Lung (tissue), 12 donors: Measurements from ENCODE around the gene XPR1. TPM values are rescaled to one million over a fixed set of nuclear protein-coding genes. Genes with fewer than 3 reads are reported as not detected.

ENCODE experiments used
- ATAC-seq: fragments of 200-7000 bp; cut with Tn5 transposase; one replicate; pipeline ENCODE4 v1.9.1; 2020; ENCODE audit warnings: moderate number of reproducible peaks; ENCODE audit not compliant: insufficient read depth, low FRiP score
- DNase-seq, 3 donors: peaks; one replicate each; pipeline ENCODE4 v3.0.0-alpha.2; 2013 to 2017
- H3K27ac ChIP-seq, 2 donors: one replicate each; pipeline ENCODE4 v1.5.1; 2013; ENCODE audit warnings: mild to moderate bottlenecking in 2 of 2, moderate library complexity in 2 of 2, control low read depth in 1 of 2, inconsistent platforms in 1 of 2, low read depth in 1 of 2, low read length in 1 of 2
- H3K27me3 ChIP-seq, 3 donors: one replicate each; pipeline ENCODE4 v1.5.1; 2013; ENCODE audit warnings: low read length in 2 of 3; ENCODE audit not compliant: control insufficient read depth in 3 of 3, insufficient read depth in 3 of 3
- H3K36me3 ChIP-seq, 4 donors: one replicate each; pipeline ENCODE4 v1.5.1; 2013; ENCODE audit warnings: low read length in 4 of 4, mild to moderate bottlenecking in 1 of 4, moderate library complexity in 1 of 4; ENCODE audit not compliant: control insufficient read depth in 4 of 4, insufficient read depth in 4 of 4
- H3K4me1 ChIP-seq, 5 donors: one replicate each; pipeline ENCODE4 v1.5.1; 2013; ENCODE audit warnings: low read length in 5 of 5, mild to moderate bottlenecking in 2 of 5, moderate library complexity in 1 of 5; ENCODE audit not compliant: control insufficient read depth in 5 of 5, insufficient read depth in 5 of 5
- H3K4me3 ChIP-seq: one replicate; pipeline ENCODE4 v1.5.1; 2013; ENCODE audit warnings: mild to moderate bottlenecking, control low read depth, moderate library complexity
- H3K9ac ChIP-seq, 2 donors: one replicate each; pipeline ENCODE4 v1.5.1; 2013; ENCODE audit warnings: low read length in 2 of 2, control low read depth in 1 of 2; ENCODE audit not compliant: insufficient read depth in 1 of 2
- H3K9me3 ChIP-seq, 4 donors: one replicate each; pipeline ENCODE4 v1.5.1; 2013; ENCODE audit warnings: low read length in 3 of 4, mild to moderate bottlenecking in 1 of 4, moderate library complexity in 1 of 4; ENCODE audit not compliant: control insufficient read depth in 4 of 4, insufficient read depth in 3 of 4
- WGBS, 2 donors: extraction: QIAGEN DNeasy Blood & Tissue Kit; methylation state at CpG; one replicate each; pipeline ENCODE4 v1.1.7; 2013; 5-methylcytosine and 5-hydroxymethylcytosine counted together
- polyA plus RNA-seq, 2 donors: library from polyadenylated mRNA; stranded (reverse); fragments of 200-250 nt; gene quantifications; one replicate each; pipeline ENCODE4 v1.2.1, GENCODE V29; 2013
- total RNA-seq, 2 donors: library from RNA; depleted of rRNA in 1 of 2; stranded (reverse); fragments of >200 nt in 1 of 2; gene quantifications; one replicate each; pipeline ENCODE4 v1.2.1, GENCODE V29; 2014 to 2021
- TF ChIP-seq, protein P1 (sequence below): IDR thresholded peaks from 2 replicates; pipeline ENCODE4 v1.5.1; 2012; ENCODE audit warnings: mild to moderate bottlenecking; ENCODE audit errors: control extremely low read depth, extremely low read depth
- donor health status: control.
- donor health status: control.
- donor health status: Bipolar disorder and iron deficiency.
- donor health status: healthy.
- donor health status: DM: yes; HTN: yes; CAD: no.

The XPR1 gene
- total and polyA plus RNA-seq, 4 donors: 7.4 to 44.0 (median 21.9) TPM

DNA sequence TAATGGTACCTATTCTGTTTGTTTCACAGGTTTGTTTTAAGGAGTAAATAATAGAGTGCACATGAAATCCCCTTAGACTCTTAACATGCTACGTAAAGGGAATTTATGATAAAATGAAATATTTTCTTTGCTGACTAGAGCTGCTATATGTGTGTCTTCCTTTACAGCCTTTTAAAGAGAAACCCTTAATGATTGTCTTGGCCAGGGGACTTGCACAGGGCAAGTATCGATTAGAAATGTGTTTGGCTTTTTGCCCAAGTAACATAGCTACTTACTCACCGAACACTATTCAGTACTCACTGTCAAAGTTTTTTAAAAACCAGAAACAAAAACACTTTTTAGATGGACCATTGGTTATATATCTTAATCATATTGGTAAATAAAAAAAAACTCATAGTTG, 209.6 kb downstream of the XPR1 start:
- Histone ChIP-seq H3K9me3 (no peaks in the 10 kb centered on the region), H3K27me3 (no peaks in the 10 kb centered on the region), H3K36me3 (peaks cover 0 to 3% (median under 1%) of the 10 kb centered on the region in 4 donors), H3K27ac (no peak overlapping the region), H3K4me3 (no peak overlapping the region), H3K9ac (no peak overlapping the region), H3K4me1 (peaks cover 0 to 7% (median 0%) of the 10 kb centered on the region in 5 donors)
- no peak for ATAC-seq
- DNase-seq: no peak
- WGBS, 2 donors: 87 to 93% methylated on average over 3 of the region's 3 CpGs
- TF ChIP-seq, protein P1, sequence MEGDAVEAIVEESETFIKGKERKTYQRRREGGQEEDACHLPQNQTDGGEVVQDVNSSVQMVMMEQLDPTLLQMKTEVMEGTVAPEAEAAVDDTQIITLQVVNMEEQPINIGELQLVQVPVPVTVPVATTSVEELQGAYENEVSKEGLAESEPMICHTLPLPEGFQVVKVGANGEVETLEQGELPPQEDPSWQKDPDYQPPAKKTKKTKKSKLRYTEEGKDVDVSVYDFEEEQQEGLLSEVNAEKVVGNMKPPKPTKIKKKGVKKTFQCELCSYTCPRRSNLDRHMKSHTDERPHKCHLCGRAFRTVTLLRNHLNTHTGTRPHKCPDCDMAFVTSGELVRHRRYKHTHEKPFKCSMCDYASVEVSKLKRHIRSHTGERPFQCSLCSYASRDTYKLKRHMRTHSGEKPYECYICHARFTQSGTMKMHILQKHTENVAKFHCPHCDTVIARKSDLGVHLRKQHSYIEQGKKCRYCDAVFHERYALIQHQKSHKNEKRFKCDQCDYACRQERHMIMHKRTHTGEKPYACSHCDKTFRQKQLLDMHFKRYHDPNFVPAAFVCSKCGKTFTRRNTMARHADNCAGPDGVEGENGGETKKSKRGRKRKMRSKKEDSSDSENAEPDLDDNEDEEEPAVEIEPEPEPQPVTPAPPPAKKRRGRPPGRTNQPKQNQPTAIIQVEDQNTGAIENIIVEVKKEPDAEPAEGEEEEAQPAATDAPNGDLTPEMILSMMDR: no peak

DNA sequence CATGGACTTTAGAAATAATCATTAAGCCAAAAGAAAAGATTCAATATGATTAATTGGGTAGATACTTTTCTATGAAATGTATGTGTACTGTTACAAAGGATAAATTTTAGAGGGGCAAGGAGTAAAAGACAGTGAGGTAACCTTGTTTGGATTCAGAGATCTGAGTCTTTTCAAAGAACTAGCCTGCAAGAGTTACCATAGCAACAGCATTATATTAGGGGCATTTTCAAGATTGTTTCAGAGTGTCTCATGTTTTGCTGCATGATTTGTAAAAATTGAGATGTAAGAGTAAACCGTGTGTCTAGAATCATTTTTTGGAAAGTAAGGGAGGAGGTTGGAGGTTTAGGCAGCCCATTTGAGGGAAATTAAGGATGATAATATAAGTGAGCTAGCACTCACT, 210.2 kb downstream of the XPR1 start:
- ATAC-seq: no peak
- H3K27me3 ChIP-seq: no peaks in the 10 kb centered on the region
- DNase-seq: peak in 2 of 3 donors; percentile 41 to 50
- peaks cover 0 to 1% (median 0%) of the 10 kb centered on the region in 4 donors for H3K36me3 ChIP-seq
- no peak overlapping the region for H3K9ac ChIP-seq
- peaks cover 0 to 7% (median 0%) of the 10 kb centered on the region in 5 donors for H3K4me1 ChIP-seq
- WGBS, 2 donors: 35 to 40% methylated on average over 1 of the region's 1 CpG
- TF ChIP-seq, protein P1: no peak
- no peak overlapping the region for H3K27ac ChIP-seq
- H3K4me3 ChIP-seq: no peak overlapping the region
- no peaks in the 10 kb centered on the region for H3K9me3 ChIP-seq

DNA sequence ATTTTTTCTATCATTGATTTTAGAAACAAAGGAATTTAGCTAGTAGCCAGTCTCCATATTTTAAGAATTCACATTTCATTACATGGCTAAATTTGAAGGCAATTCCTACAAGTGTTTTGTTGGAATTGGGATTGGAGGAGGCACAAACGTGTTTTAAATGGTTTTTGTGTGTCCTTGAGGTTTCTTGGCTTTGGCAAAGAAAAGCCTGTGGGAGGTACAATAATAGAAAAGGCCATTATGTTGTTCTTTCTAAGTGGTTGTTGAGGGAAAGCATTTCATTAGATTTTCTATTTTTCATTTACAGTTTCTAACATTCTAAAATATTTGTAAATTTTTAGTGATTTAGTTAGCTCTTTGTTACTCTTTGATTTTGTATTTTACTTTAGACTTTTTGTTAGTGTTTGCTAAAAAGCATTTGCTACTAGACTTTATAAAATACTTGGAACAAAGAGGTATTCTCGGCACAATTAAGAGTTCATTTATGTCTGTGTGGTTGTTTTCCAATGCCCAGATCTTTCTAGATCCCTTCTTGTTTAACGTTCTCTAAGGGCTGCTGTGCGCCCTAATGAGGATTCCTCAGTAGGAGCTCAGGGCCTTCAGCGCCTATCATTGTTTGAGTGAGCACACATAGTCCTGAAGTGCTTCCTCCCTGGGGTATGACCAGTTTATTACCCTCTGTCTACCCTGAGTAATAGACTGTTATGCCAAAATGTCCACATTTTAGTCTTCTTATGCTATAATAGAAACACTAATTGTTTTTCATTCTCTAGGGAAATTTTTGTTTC, 210.9 kb downstream of the XPR1 start:
- WGBS, 2 donors: 77 to 88% methylated on average over 5 of the region's 5 CpGs
- H3K9me3 ChIP-seq: no peaks in the 10 kb centered on the region

More for the DNA sequence above, 210.9 kb downstream of the XPR1 start:
- Histone ChIP-seq H3K27ac (no peak overlapping the region), H3K36me3 (no peaks in the 10 kb centered on the region), H3K27me3 (no peaks in the 10 kb centered on the region), H3K9ac (no peak overlapping the region), H3K4me3 (no peak overlapping the region), H3K4me1 (peaks cover 0 to 7% (median 0%) of the 10 kb centered on the region in 5 donors)
- DNase-seq (peak in 2 of 3 donors; percentile 12 to 37), ATAC-seq (no peak)
- TF ChIP-seq, protein P1: no peak
